Measurements from ENCODE around the gene LRRN4. TPM values are rescaled to one million over a fixed set of nuclear protein-coding genes. Genes with fewer than 3 reads are reported as not detected.

The LRRN4 gene
- total and polyA plus RNA-seq, 2 of the 4 experiments (the other 2 are of a cell fraction): under 0.01 to 0.19 TPM

GRCh38 chr20:5999783-6000182 lies 54.1 kb downstream of the LRRN4 start:
- Histone ChIP-seq H3K4me2 (ENCODE audit: low read depth, low read length) (no peak overlapping the region), H3K27ac (ENCODE audit: insufficient read depth, low read length) (no peak overlapping the region), H2BK5ac (ENCODE audit: low read depth, low read length, poor library complexity, severe bottlenecking) (no peak overlapping the region), H3K56ac (ENCODE audit: extremely low read depth, insufficient read depth, low read length) (no peak overlapping the region), H2BK15ac (ENCODE audit: low read depth, low read length) (no peak overlapping the region), H2AK5ac (ENCODE audit: low read depth, low read length) (no peak overlapping the region), H4K20me1 (ENCODE audit: insufficient read depth, low read length) (no peaks in the 10 kb centered on the region), H3K27me3 (ENCODE audit: control insufficient read depth, insufficient read depth, low read length) (no peaks in the 10 kb centered on the region), H4K5ac (ENCODE audit: low read depth, low read length) (no peak overlapping the region), H2AFZ (replicated peaks; ENCODE audit: low read length, poor library complexity) (no peak overlapping the region), H2BK20ac (ENCODE audit: low read depth, low read length) (no peak overlapping the region), H3K9ac (ENCODE audit: low read depth, low read length) (no peak overlapping the region), H3K4me1 (ENCODE audit: control insufficient read depth, insufficient read depth, low read length) (no peaks in the 10 kb centered on the region), H3K9me1 (ENCODE audit: insufficient read depth, low read length) (no peaks in the 10 kb centered on the region; the same call in 1 of the 2 replicates), H2BK120ac (ENCODE audit: low read depth, low read length) (no peak overlapping the region), H4K8ac (ENCODE audit: low read depth in 2 of 2, low read length in 2 of 2) (no peak overlapping the region), H3K23ac (ENCODE audit: low read depth, low read length) (no peak overlapping the region), H3K9me3 (ENCODE audit: control insufficient read depth, insufficient read depth, low read length) (no peaks in the 10 kb centered on the region), H2AK9ac (replicated peaks; ENCODE audit: low read depth, low read length, poor library complexity) (no peak overlapping the region), H3K36me3 (ENCODE audit: control insufficient read depth, insufficient read depth, low read length) (peaks cover 2% of the 10 kb centered on the region; the same call in 1 of the 2 replicates), H3K4me3 (ENCODE audit: insufficient read depth, low read depth, low read length) (no peak overlapping the region), H3K18ac (ENCODE audit: low read depth, low read length) (no peak overlapping the region), H3K79me1 (ENCODE audit: low read depth in 1 of 2, low read length in 2 of 2) (no peaks in the 10 kb centered on the region), H3K4ac (ENCODE audit: low read depth, low read length) (no peak overlapping the region), H4K91ac (ENCODE audit: insufficient read depth, low read depth, low read length) (no peak overlapping the region), H3K14ac (replicated peaks; ENCODE audit: low read depth, low read length) (no peak overlapping the region)
- intact Hi-C loops (cut with micrococcal nuclease) (no loop called here), in situ Hi-C loops (cut with MboI; ENCODE audit: low sequenced_read_pairs) (no loop called here), dilution Hi-C loops (cut with HindIII; ENCODE audit: low sequenced_read_pairs, unreplicated experiment) (no loop called here)
- no peak for DNase-seq
- CTCF ChIA-PET: no interaction called here
- WGBS, 2 experiments (ENCODE audit: extremely low coverage in 2 of 2, insufficient read length in 1 of 2): 96% methylated on average over 6 of the region's 9 CpGs; no CpG with 5 or more reads in 1 of the 2 experiments
- ATAC-seq (ENCODE audit: low read depth): no peak
- POLR2A ChIA-PET (ENCODE audit: unreplicated experiment): no interaction called here
- TF ChIP-seq FOS (IDR thresholded peaks at IDR 0.05; ENCODE audit: low read depth, low read length) (no peak), CEBPB (IDR thresholded peaks at IDR 0.05; ENCODE audit: low read depth, low read length) (no peak), SMC3 (IDR thresholded peaks at IDR 0.05; ENCODE audit: low read depth, low read length) (no peak), RCOR1 (IDR thresholded peaks at IDR 0.05; ENCODE audit: insufficient replicate concordance, low read length) (no peak), RFX5 (IDR thresholded peaks at IDR 0.05; ENCODE audit: low read depth, low read length) (no peak), CHD1 (IDR thresholded peaks at IDR 0.05; ENCODE audit: low read depth, low read length) (no peak), MAFK (IDR thresholded peaks at IDR 0.05; ENCODE audit: low read depth, low read length) (no peak), NFE2L2 (IDR thresholded peaks at IDR 0.05; ENCODE audit: low read depth, low read length) (no peak), CTCF (conservative IDR thresholded peaks at IDR 0.05; ENCODE audit: low read depth, low read length) (no peak), RAD21 (IDR thresholded peaks at IDR 0.05; ENCODE audit: low read length) (no peak)
- TF ChIP-seq, protein P1, sequence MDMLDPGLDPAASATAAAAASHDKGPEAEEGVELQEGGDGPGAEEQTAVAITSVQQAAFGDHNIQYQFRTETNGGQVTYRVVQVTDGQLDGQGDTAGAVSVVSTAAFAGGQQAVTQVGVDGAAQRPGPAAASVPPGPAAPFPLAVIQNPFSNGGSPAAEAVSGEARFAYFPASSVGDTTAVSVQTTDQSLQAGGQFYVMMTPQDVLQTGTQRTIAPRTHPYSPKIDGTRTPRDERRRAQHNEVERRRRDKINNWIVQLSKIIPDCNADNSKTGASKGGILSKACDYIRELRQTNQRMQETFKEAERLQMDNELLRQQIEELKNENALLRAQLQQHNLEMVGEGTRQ (IDR thresholded peaks at IDR 0.05; ENCODE audit: low read depth, low read length): no peak
- BruUV-seq (replicated peaks): no TSS peak

Measured in IMR-90 (cell line).